ENCODE data around the gene MBTPS1. TPM values are rescaled to one million over a fixed set of nuclear protein-coding genes. Genes with fewer than 3 reads are reported as not detected.
A peak's percentile ranks its signal among the peaks of the same experiment; 100 is the strongest.

The MBTPS1 gene
- total RNA-seq, 1 experiment from 2014 or later: 46.9 TPM

GRCh38 chr16:84085271-84085667 lies 31.5 kb downstream of the MBTPS1 start:
- H3K36me3 Mint-ChIP-seq: peaks cover 53% of the 10 kb centered on the region
- POLR2A ChIA-PET: no interaction called here
- ATAC-seq (no peak), DNase-seq (ENCODE audit: low spot score) (no peak)
- no peak overlapping the region for H3K27ac Mint-ChIP-seq
- CTCF ChIA-PET: interaction anchor here (0.7 to 4.3 kb wide), 32 partner anchors 10 to 397 kb away, joined by 3 to 28 read pairs (median 4); partner anchors contain the start of genes DNAAF1, HSDL1, MBTPS1 and OSGIN1
- H3K4me3 Mint-ChIP-seq: no peak overlapping the region
- H3K4me1 Mint-ChIP-seq: no peaks in the 10 kb centered on the region
- H3K9me3 Mint-ChIP-seq: no peaks in the 10 kb centered on the region
- no peaks in the 10 kb centered on the region for H3K27me3 Mint-ChIP-seq (ENCODE audit: low read depth)
- TF ChIP-seq SOX15 (CRISPR knock-in tag; IDR thresholded peaks at IDR 0.05) (no peak), FOXJ3 (CRISPR knock-in tag; IDR thresholded peaks at IDR 0.05; ENCODE audit: borderline replicate concordance) (no peak), PRDM15 (CRISPR knock-in tag; IDR thresholded peaks at IDR 0.05) (no peak)

DNA sequence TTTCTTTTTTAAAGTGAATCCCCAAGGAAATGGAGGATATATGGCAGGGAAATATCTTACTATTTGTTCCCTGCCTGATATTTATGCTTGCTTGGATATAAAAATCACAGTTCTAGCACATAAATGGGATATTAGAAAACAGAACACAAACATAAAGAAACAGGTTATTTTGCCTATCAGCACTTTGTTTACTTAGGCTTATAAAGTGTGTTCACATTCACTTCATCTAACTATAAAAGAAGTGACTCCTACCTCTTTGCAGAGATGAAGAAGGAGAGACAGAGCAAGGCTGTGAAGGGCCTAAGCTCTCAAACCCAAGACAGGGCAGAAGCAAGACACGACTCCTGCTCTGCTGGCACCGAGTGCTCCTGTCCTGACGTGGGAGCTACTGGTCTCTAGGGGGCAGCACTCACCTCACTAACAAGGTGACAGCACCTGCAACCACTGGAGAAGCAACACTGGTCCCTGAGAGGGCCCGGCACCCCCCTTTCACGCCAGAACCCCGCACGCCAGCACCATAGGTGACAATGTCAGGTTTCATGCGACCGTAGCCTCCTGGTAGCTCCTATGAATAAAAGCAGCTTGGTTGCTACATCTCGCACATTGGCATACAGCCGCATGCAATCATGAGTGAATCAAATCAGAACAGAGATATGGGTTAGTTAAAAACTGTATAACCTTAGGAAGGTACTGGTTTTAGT lies 32.0 kb downstream of the MBTPS1 start:
- Mint-ChIP-seq H3K9me3 (no peaks in the 10 kb centered on the region), H3K36me3 (peaks cover 58% of the 10 kb centered on the region), H3K27ac (no peak overlapping the region), H3K4me1 (no peaks in the 10 kb centered on the region), H3K27me3 (ENCODE audit: low read depth) (no peaks in the 10 kb centered on the region), H3K4me3 (no peak overlapping the region)
- POLR2A ChIA-PET: interaction anchor here (0.6 kb wide), 1 partner anchor 32 kb away, joined by 3 read pairs; the partner anchor contains the start of gene MBTPS1
- TF ChIP-seq EMX1 (CRISPR knock-in tag; IDR thresholded peaks at IDR 0.05): no peak
- TF ChIP-seq, protein P1, sequence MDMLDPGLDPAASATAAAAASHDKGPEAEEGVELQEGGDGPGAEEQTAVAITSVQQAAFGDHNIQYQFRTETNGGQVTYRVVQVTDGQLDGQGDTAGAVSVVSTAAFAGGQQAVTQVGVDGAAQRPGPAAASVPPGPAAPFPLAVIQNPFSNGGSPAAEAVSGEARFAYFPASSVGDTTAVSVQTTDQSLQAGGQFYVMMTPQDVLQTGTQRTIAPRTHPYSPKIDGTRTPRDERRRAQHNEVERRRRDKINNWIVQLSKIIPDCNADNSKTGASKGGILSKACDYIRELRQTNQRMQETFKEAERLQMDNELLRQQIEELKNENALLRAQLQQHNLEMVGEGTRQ (CRISPR knock-in tag; IDR thresholded peaks at IDR 0.05): no peak
- TF ChIP-seq, protein P2, sequence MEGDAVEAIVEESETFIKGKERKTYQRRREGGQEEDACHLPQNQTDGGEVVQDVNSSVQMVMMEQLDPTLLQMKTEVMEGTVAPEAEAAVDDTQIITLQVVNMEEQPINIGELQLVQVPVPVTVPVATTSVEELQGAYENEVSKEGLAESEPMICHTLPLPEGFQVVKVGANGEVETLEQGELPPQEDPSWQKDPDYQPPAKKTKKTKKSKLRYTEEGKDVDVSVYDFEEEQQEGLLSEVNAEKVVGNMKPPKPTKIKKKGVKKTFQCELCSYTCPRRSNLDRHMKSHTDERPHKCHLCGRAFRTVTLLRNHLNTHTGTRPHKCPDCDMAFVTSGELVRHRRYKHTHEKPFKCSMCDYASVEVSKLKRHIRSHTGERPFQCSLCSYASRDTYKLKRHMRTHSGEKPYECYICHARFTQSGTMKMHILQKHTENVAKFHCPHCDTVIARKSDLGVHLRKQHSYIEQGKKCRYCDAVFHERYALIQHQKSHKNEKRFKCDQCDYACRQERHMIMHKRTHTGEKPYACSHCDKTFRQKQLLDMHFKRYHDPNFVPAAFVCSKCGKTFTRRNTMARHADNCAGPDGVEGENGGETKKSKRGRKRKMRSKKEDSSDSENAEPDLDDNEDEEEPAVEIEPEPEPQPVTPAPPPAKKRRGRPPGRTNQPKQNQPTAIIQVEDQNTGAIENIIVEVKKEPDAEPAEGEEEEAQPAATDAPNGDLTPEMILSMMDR (IDR thresholded peaks at IDR 0.05): peak; percentile 73
- peak; percentile 98 for ATAC-seq
- CTCF ChIA-PET: interaction anchor here (0.6 to 4.3 kb wide), 41 partner anchors 10 to 397 kb away, joined by 3 to 28 read pairs (median 4); partner anchors contain the start of genes ATP2C2, DNAAF1, HSDL1 and KCNG4
- DNase-seq (ENCODE audit: low spot score): peak; percentile 81

GRCh38 chr16:84082835-84083569 lies 33.7 kb downstream of the MBTPS1 start:
- no peak overlapping the region for H3K27ac Mint-ChIP-seq

More at GRCh38 chr16:84082835-84083569, 33.7 kb downstream of the MBTPS1 start:
- DNase-seq (ENCODE audit: low spot score) (no peak), ATAC-seq (no peak)
- POLR2A ChIA-PET: no interaction called here
- Mint-ChIP-seq H3K36me3 (peaks cover 45% of the 10 kb centered on the region), H3K4me1 (no peaks in the 10 kb centered on the region), H3K9me3 (no peaks in the 10 kb centered on the region), H3K4me3 (no peak overlapping the region), H3K27me3 (ENCODE audit: low read depth) (no peaks in the 10 kb centered on the region)
- CTCF ChIA-PET: interaction anchor here (0.6 to 2.2 kb wide), 4 partner anchors 73 to 126 kb away, joined by 3 to 10 read pairs (median 5); partner anchors contain the start of gene TAF1C
- no peak for TF ChIP-seq GTF2I (CRISPR knock-in tag; conservative IDR thresholded peaks at IDR 0.05)
- TF ChIP-seq ZNF121 (CRISPR knock-in tag; IDR thresholded peaks at IDR 0.05): no peak
- TF ChIP-seq ESRRA (CRISPR knock-in tag; IDR thresholded peaks at IDR 0.05; ENCODE audit: borderline replicate concordance): no peak
- no peak for TF ChIP-seq NR3C1 (CRISPR knock-in tag; conservative IDR thresholded peaks at IDR 0.05; ENCODE audit: low read depth)
- TF ChIP-seq, protein P2 (IDR thresholded peaks at IDR 0.05): no peak
- no peak for TF ChIP-seq PRRX2 (CRISPR knock-in tag; IDR thresholded peaks at IDR 0.05)
- TF ChIP-seq SOX15 (CRISPR knock-in tag; IDR thresholded peaks at IDR 0.05): no peak
- no peak for TF ChIP-seq PREB (CRISPR knock-in tag; IDR thresholded peaks at IDR 0.05; ENCODE audit: borderline replicate concordance)
- no peak for TF ChIP-seq ZNF671 (CRISPR knock-in tag; IDR thresholded peaks at IDR 0.05)
- TF ChIP-seq CREB1 (CRISPR knock-in tag; IDR thresholded peaks at IDR 0.05): no peak
